Right lobe of liver (tissue), 4 donors: ENCODE data around the gene DNMT3L.
"Not testable (repeated sequence)": the region's sequence is repeated elsewhere in the genome, so short reads cannot be mapped to it uniquely, and the experiment has no call there.

Source experiments
- POLR2A ChIP-seq: fragments of 450-650 bp; IDR thresholded peaks from one replicate; pipeline ENCODE4 v1.6.1; 2017; ENCODE audit warnings: antibody characterized with exemption, mild to moderate bottlenecking
- TF ChIP-seq, protein P1 (sequence below), 4 donors: fragments of 200-600 bp in 3 of 4; fragments of 450-650 bp in 1 of 4; IDR thresholded peaks; one replicate each; pipeline versions ENCODE4 v1.5.1 to v1.8.0; 2016 to 2022; ENCODE audit warnings: antibody characterized with exemption in 4 of 4, mild to moderate bottlenecking in 2 of 4
- donor health status: DM: no; HTN: no; CAD: no.
- donor health status: DM: no; HTN: no; CAD: no.
- donor health status: DM: no; HTN: yes; CAD: no.

- TF ChIP-seq, protein P1, sequence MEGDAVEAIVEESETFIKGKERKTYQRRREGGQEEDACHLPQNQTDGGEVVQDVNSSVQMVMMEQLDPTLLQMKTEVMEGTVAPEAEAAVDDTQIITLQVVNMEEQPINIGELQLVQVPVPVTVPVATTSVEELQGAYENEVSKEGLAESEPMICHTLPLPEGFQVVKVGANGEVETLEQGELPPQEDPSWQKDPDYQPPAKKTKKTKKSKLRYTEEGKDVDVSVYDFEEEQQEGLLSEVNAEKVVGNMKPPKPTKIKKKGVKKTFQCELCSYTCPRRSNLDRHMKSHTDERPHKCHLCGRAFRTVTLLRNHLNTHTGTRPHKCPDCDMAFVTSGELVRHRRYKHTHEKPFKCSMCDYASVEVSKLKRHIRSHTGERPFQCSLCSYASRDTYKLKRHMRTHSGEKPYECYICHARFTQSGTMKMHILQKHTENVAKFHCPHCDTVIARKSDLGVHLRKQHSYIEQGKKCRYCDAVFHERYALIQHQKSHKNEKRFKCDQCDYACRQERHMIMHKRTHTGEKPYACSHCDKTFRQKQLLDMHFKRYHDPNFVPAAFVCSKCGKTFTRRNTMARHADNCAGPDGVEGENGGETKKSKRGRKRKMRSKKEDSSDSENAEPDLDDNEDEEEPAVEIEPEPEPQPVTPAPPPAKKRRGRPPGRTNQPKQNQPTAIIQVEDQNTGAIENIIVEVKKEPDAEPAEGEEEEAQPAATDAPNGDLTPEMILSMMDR (IDR thresholded peaks at IDR 0.05): not testable (repeated sequence)
- TF ChIP-seq POLR2A: not testable (repeated sequence)
Observed at GRCh38 chr21:44207860-44208646, 53.6 kb downstream of the DNMT3L start.
